CD14-positive monocyte (primary cell): ENCODE data around the gene DAP3. TPM values are rescaled to one million over a fixed set of nuclear protein-coding genes. Genes with fewer than 3 reads are reported as not detected.
"Not testable (repeated sequence)": the region's sequence is repeated elsewhere in the genome, so short reads cannot be mapped to it uniquely, and the experiment has no call there.

Experiments used
- DNase-seq, 3 donors: peaks; one replicate each; pipeline ENCODE4 v3.0.0-alpha.2; 2011 to 2022
- H2AFZ ChIP-seq: 2 replicates; pipeline ENCODE4 v1.6.0; 2012; ENCODE audit warnings: mild to moderate bottlenecking, low read depth, low read length, inconsistent platforms; ENCODE audit not compliant: insufficient read depth, poor library complexity, severe bottlenecking
- H3K27ac ChIP-seq, 2 donors: 1 replicate in 1 of 2; 2 replicates in 1 of 2; pipeline ENCODE4 v1.5.1; 2012 to 2013; ENCODE audit warnings: low read length in 2 of 2, control low read depth in 1 of 2, inconsistent platforms in 1 of 2, low read depth in 1 of 2, mild to moderate bottlenecking in 1 of 2
- H3K27me3 ChIP-seq, 2 donors: one replicate each; pipeline versions ENCODE4 v1.6.0 to v1.6.1; 2011 to 2013; ENCODE audit warnings: low read length in 2 of 2; ENCODE audit not compliant: control insufficient read depth in 2 of 2, insufficient read depth in 2 of 2
- H3K36me3 ChIP-seq, 2 donors: replicated peaks in 1 of 2; 1 replicate in 1 of 2; 2 replicates in 1 of 2; pipeline versions ENCODE4 v1.5.1 to v1.6.1; 2012 to 2013; ENCODE audit warnings: low read length in 2 of 2, control low read depth in 1 of 2, inconsistent platforms in 1 of 2, mild to moderate bottlenecking in 1 of 2; ENCODE audit not compliant: insufficient read depth in 2 of 2, control insufficient read depth in 1 of 2
- H3K4me1 ChIP-seq, 2 donors: 1 replicate in 1 of 2; 2 replicates in 1 of 2; pipeline versions ENCODE4 v1.5.1 to v1.6.1; 2012 to 2013; ENCODE audit warnings: low read length in 2 of 2, control low read depth in 1 of 2, inconsistent platforms in 1 of 2, mild to moderate bottlenecking in 1 of 2, moderate library complexity in 1 of 2; ENCODE audit not compliant: insufficient read depth in 2 of 2, control insufficient read depth in 1 of 2
- H3K4me2 ChIP-seq: replicated peaks from 2 replicates; pipeline ENCODE3; 2012; ENCODE audit warnings: low read length, moderate library complexity, mild to moderate bottlenecking; ENCODE audit not compliant: poor library complexity, severe bottlenecking; ENCODE audit errors: extremely low read depth
- H3K4me3 ChIP-seq, 3 experiments: fragments of 200-600 bp in 1 of 3; sonication (generic) in 1 of 3; replicated peaks in 1 of 3; 1 replicate in 2 of 3; 2 replicates in 1 of 3; pipeline ENCODE4 v1.5.1; 2011 to 2013; ENCODE audit warnings: low read length in 3 of 3, mild to moderate bottlenecking in 3 of 3, control low read depth in 2 of 3, low read depth in 2 of 3, inconsistent platforms in 1 of 3, moderate library complexity in 1 of 3
- H3K79me2 ChIP-seq: 2 replicates; pipeline ENCODE4 v1.6.0; 2012; ENCODE audit warnings: mild to moderate bottlenecking, control low read depth, inconsistent platforms, low read length, moderate library complexity; ENCODE audit not compliant: insufficient read depth
- H3K9ac ChIP-seq: 2 replicates; pipeline ENCODE4 v1.6.0; 2017; ENCODE audit warnings: low read length, mild to moderate bottlenecking; ENCODE audit not compliant: insufficient read depth, poor library complexity, severe bottlenecking
- H3K9me3 ChIP-seq, 2 donors: replicated peaks in 1 of 2; 1 replicate in 1 of 2; 2 replicates in 1 of 2; pipeline versions ENCODE4 v1.5.1 to v1.6.1; 2012 to 2013; ENCODE audit warnings: low read length in 2 of 2, control low read depth in 1 of 2; ENCODE audit not compliant: control insufficient read depth in 1 of 2, insufficient read depth in 1 of 2
- H4K20me1 ChIP-seq: 2 replicates; pipeline ENCODE4 v1.6.0; 2012; ENCODE audit warnings: mild to moderate bottlenecking, low read length, control low read depth, moderate library complexity; ENCODE audit not compliant: insufficient read depth
- H3K27ac Mint-ChIP-seq, 7 donors: one replicate each; pipeline ENCODE4 v1.8.0; 2020; ENCODE audit warnings: mild to moderate bottlenecking in 7 of 7, mixed read lengths in 7 of 7, moderate library complexity in 6 of 7, inconsistent platforms in 2 of 7
- H3K27me3 Mint-ChIP-seq, 3 donors: one replicate each; pipeline ENCODE4 v1.8.0; 2021 to 2022; ENCODE audit warnings: low read depth in 3 of 3, mild to moderate bottlenecking in 3 of 3, mixed read lengths in 3 of 3, moderate library complexity in 3 of 3, inconsistent platforms in 1 of 3
- H3K36me3 Mint-ChIP-seq, 2 donors: one replicate each; pipeline ENCODE4 v1.8.0; 2020; ENCODE audit warnings: mixed read lengths in 2 of 2, inconsistent platforms in 1 of 2, mild to moderate bottlenecking in 1 of 2
- H3K4me1 Mint-ChIP-seq: one replicate; pipeline ENCODE4 v1.8.0; 2020; ENCODE audit warnings: mild to moderate bottlenecking, mixed read lengths
- H3K4me3 Mint-ChIP-seq, 2 donors: one replicate each; pipeline ENCODE4 v1.8.0; 2020; ENCODE audit warnings: mild to moderate bottlenecking in 2 of 2, mixed read lengths in 2 of 2, moderate library complexity in 1 of 2
- H3K9me3 Mint-ChIP-seq, 7 donors: one replicate each; pipeline ENCODE4 v1.8.0; 2020 to 2022; ENCODE audit warnings: mixed read lengths in 7 of 7, mild to moderate bottlenecking in 6 of 7, moderate library complexity in 6 of 7, inconsistent platforms in 2 of 7
- WGBS: methylation state at CpG from one replicate; pipeline ENCODE4 v1.1.5; 2013; ENCODE audit warnings: missing lambda C conversion rate; ENCODE audit not compliant: insufficient coverage; 5-methylcytosine and 5-hydroxymethylcytosine counted together
- intact Hi-C, 2 donors: fragments of 100-400 bp; cut with micrococcal nuclease; formaldehyde crosslinking; loops; one replicate each; pipeline versions ENCODE4 v1.15.0 to v1.15.1; 2023
- polyA minus RNA-seq: library from RNA; depleted of rRNA, polyadenylated mRNA; stranded (reverse); fragments of >200 nt; gene quantifications from 2 replicates; pipeline ENCODE4 v1.2.3, GENCODE V29; 2012
- polyA plus RNA-seq, 3 donors: library from polyadenylated mRNA; depleted of rRNA in 1 of 3; unstranded in 2 of 3; stranded (reverse) in 1 of 3; fragments of 300-500 nt in 2 of 3; fragments of >200 nt in 1 of 3; fragmentation: Illumina TruSeq in 2 of 3; gene quantifications; 1 replicate in 2 of 3; 2 replicates in 1 of 3; pipeline ENCODE4 v1.2.3, GENCODE V29; 2012 to 2021
- total RNA-seq, 12 experiments: library from RNA in 1 of 12; stranded (reverse) in 1 of 12; fragments of 120-200 nt in 1 of 12; gene quantifications; one replicate each; pipeline ENCODE4 v1.2.4 and lab custom pipeline; 2013 to 2026; ENCODE audit warnings: mixed read lengths in 6 of 12, inconsistent platforms in 1 of 12
- TF ChIP-seq, protein P1 (sequence below): fragments of 200-600 bp; IDR thresholded peaks from one replicate; pipeline ENCODE4 v1.8.0; 2022; ENCODE audit warnings: antibody characterized with exemption, mild to moderate bottlenecking

The DAP3 gene
- total RNA-seq (2013): 53.7 TPM
- polyA plus RNA-seq (10 to 100 TPM; 69.0 to 79.3 (median 72.7) TPM), polyA minus RNA-seq (24.4 and 41.9 TPM in 2 replicates), total RNA-seq (lab: John Stamatoyannopoulos, UW) (36.0 to 80.3 (median 69.3) reads per million in 11 experiments)

GRCh38 chr1:155689081-155689607 is at the start of gene DAP3:
Gene DAP3 (plus strand): TSS chr1:155689091. CDS start chr1:155709780, 20,689 bp downstream.
- H3K36me3 ChIP-seq: peaks cover 15 to 23% of the 10 kb centered on the region in 2 donors
- H3K27me3 ChIP-seq, H3K9me3 ChIP-seq, H3K27me3 Mint-ChIP-seq, intact Hi-C loops: not testable (repeated sequence)
- Mint-ChIP-seq H3K4me3 (peak within 1 kb of the TSS; percentile 95 to 98), H3K27ac (peak within 1 kb of the TSS; percentile 94 to 98 (median 95)), H3K36me3 (peaks cover 26 to 35% of the 10 kb centered on the region in 2 donors), H3K9me3 (peaks cover 9 to 15% (median 11%) of the 10 kb centered on the region in 7 donors), H3K4me1 (peaks cover 38% of the 10 kb centered on the region)
- DNase-seq: peak in 1 of 3 donors; percentile 71
- H2AFZ ChIP-seq: peak within 1 kb of the TSS; percentile 89
- peaks cover 18 to 29% of the 10 kb centered on the region in 2 donors for H3K4me1 ChIP-seq
- H3K79me2 ChIP-seq: peaks cover 98% of the 10 kb centered on the region
- peak within 1 kb of the TSS; percentile 93 for H3K9ac ChIP-seq
- H3K27ac ChIP-seq: peak within 1 kb of the TSS; percentile 89 to 96
- H3K4me3 ChIP-seq: peak within 1 kb of the TSS; percentile 83 to 96 (median 91)
- 1% methylated on average over 8 of the region's 28 CpGs for WGBS
- H4K20me1 ChIP-seq: peaks cover 34% of the 10 kb centered on the region
- H3K4me2 ChIP-seq: peak within 1 kb of the TSS; percentile 74

GRCh38 chr1:155640367-155640766 is 48.5 kb upstream of the DAP3 start:
- no peaks in the 10 kb centered on the region for H4K20me1 ChIP-seq
- H3K4me3 ChIP-seq: no peak overlapping the region
- no peak overlapping the region for H3K27ac ChIP-seq
- H2AFZ ChIP-seq: no peak overlapping the region
- peaks cover 0 to 3% (median 2%) of the 10 kb centered on the region in 3 donors for H3K27me3 Mint-ChIP-seq
- H3K9me3 ChIP-seq: peaks cover 27 to 28% of the 10 kb centered on the region in 2 donors
- H3K9ac ChIP-seq: no peak overlapping the region
- no peak overlapping the region for H3K4me3 Mint-ChIP-seq
- H3K4me1 ChIP-seq: peaks cover 22 to 26% of the 10 kb centered on the region in 2 donors
- no peak for DNase-seq
- H3K9me3 Mint-ChIP-seq: peaks cover 16 to 37% (median 26%) of the 10 kb centered on the region in 7 donors
- H3K4me2 ChIP-seq: no peak overlapping the region
- intact Hi-C loops: no loop called here
- no peaks in the 10 kb centered on the region for H3K36me3 Mint-ChIP-seq
- H3K27ac Mint-ChIP-seq: no peak overlapping the region
- no peaks in the 10 kb centered on the region for H3K27me3 ChIP-seq
- H3K79me2 ChIP-seq: peaks cover 14% of the 10 kb centered on the region
- peaks cover 22% of the 10 kb centered on the region for H3K4me1 Mint-ChIP-seq
- no peaks in the 10 kb centered on the region for H3K36me3 ChIP-seq
- TF ChIP-seq, protein P1, sequence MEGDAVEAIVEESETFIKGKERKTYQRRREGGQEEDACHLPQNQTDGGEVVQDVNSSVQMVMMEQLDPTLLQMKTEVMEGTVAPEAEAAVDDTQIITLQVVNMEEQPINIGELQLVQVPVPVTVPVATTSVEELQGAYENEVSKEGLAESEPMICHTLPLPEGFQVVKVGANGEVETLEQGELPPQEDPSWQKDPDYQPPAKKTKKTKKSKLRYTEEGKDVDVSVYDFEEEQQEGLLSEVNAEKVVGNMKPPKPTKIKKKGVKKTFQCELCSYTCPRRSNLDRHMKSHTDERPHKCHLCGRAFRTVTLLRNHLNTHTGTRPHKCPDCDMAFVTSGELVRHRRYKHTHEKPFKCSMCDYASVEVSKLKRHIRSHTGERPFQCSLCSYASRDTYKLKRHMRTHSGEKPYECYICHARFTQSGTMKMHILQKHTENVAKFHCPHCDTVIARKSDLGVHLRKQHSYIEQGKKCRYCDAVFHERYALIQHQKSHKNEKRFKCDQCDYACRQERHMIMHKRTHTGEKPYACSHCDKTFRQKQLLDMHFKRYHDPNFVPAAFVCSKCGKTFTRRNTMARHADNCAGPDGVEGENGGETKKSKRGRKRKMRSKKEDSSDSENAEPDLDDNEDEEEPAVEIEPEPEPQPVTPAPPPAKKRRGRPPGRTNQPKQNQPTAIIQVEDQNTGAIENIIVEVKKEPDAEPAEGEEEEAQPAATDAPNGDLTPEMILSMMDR: no peak

GRCh38 chr1:155642559-155643180 is 46.2 kb upstream of the DAP3 start:
- H3K4me3 Mint-ChIP-seq, H3K36me3 ChIP-seq, H4K20me1 ChIP-seq, H3K27me3 ChIP-seq, H3K4me3 ChIP-seq, H3K4me2 ChIP-seq, H3K36me3 Mint-ChIP-seq, H2AFZ ChIP-seq, H3K27ac Mint-ChIP-seq, H3K27me3 Mint-ChIP-seq, DNase-seq, H3K9ac ChIP-seq, intact Hi-C loops, H3K79me2 ChIP-seq, H3K27ac ChIP-seq: not testable (repeated sequence)
- Mint-ChIP-seq H3K4me1 (peaks cover 20% of the 10 kb centered on the region), H3K9me3 (peaks cover 16 to 37% (median 26%) of the 10 kb centered on the region in 7 donors)
- peaks cover 22 to 25% of the 10 kb centered on the region in 2 donors for H3K4me1 ChIP-seq
- 100% methylated on average over 1 of the region's 11 CpGs for WGBS
- H3K9me3 ChIP-seq: peaks cover 27 to 28% of the 10 kb centered on the region in 2 donors
